Measurements from ENCODE around the gene HOXB5. TPM values are rescaled to one million over a fixed set of nuclear protein-coding genes. Genes with fewer than 3 reads are reported as not detected.
A peak's percentile ranks its signal among the peaks of the same experiment; 100 is the strongest.

HOXB5 gene
- polyA plus RNA-seq, 3 donors from 2014 or later: not detected

- Mint-ChIP-seq H3K27ac (no peak overlapping the region), H3K27me3 (ENCODE audit: low read depth in 3 of 3) (peaks cover 47 to 67% (median 60%) of the 10 kb centered on the region in 3 donors), H3K4me1 (peaks cover 34 to 48% of the 10 kb centered on the region in 2 donors)
These were observed 5.2 kb upstream of the HOXB5 start for GRCh38 chr17:48598736-48599135.

GRCh38 chr17:48597778-48598631, 4.4 kb upstream of the HOXB5 start:
- H3K27me3 Mint-ChIP-seq (ENCODE audit: low read depth in 3 of 3): peaks cover 45 to 70% (median 57%) of the 10 kb centered on the region in 3 donors
- no peaks in the 10 kb centered on the region for H3K9me3 Mint-ChIP-seq
- peak; percentile 43 to 53 (median 45) for DNase-seq
- H3K27ac Mint-ChIP-seq: peak overlapping the region in 3 of 6 donors; percentile 35 to 78 (median 41)
- H3K4me1 Mint-ChIP-seq: peaks cover 41 to 55% of the 10 kb centered on the region in 2 donors
- H3K36me3 Mint-ChIP-seq: peaks cover 0 to 3% (median 3%) of the 10 kb centered on the region in 3 donors
- peak overlapping the region; percentile 82 to 91 (median 86) for H3K4me3 Mint-ChIP-seq

More at GRCh38 chr17:48598736-48599135, 5.2 kb upstream of the HOXB5 start:
- DNase-seq: no peak
- Mint-ChIP-seq H3K4me3 (peak overlapping the region; percentile 82 to 91 (median 86)), H3K36me3 (peaks cover 0 to 3% (median 3%) of the 10 kb centered on the region in 3 donors), H3K9me3 (no peaks in the 10 kb centered on the region)

- Mint-ChIP-seq H3K36me3 (peaks cover 0 to 3% (median 3%) of the 10 kb centered on the region in 3 donors), H3K27ac (peak overlapping the region in 2 of 6 donors; percentile 35 to 41), H3K4me3 (peak overlapping the region; percentile 82 to 91 (median 86)), H3K27me3 (ENCODE audit: low read depth in 3 of 3) (peaks cover 42 to 70% (median 58%) of the 10 kb centered on the region in 3 donors), H3K4me1 (peaks cover 45 to 59% of the 10 kb centered on the region in 2 donors), H3K9me3 (no peaks in the 10 kb centered on the region)
- no peak for DNase-seq
These were observed 3.9 kb upstream of the HOXB5 start for GRCh38 chr17:48597528-48597777.

- H3K9me3 Mint-ChIP-seq: no peaks in the 10 kb centered on the region
- H3K27ac Mint-ChIP-seq: peak overlapping the region in 1 of 6 donors; percentile 35
- H3K36me3 Mint-ChIP-seq: peaks cover 0 to 3% (median 3%) of the 10 kb centered on the region in 3 donors
- peaks cover 43 to 57% of the 10 kb centered on the region in 2 donors for H3K4me1 Mint-ChIP-seq
- DNase-seq: no peak
- peak overlapping the region; percentile 82 to 91 (median 86) for H3K4me3 Mint-ChIP-seq
- peaks cover 46 to 67% (median 55%) of the 10 kb centered on the region in 3 donors for H3K27me3 Mint-ChIP-seq (ENCODE audit: low read depth in 3 of 3)
These were observed 3.4 kb upstream of the HOXB5 start for GRCh38 chr17:48596735-48597527.

GRCh38 chr17:48596000-48596734, 2.6 kb upstream of the HOXB5 start:
- Mint-ChIP-seq H3K4me1 (peaks cover 42 to 59% of the 10 kb centered on the region in 2 donors), H3K9me3 (no peaks in the 10 kb centered on the region), H3K27me3 (ENCODE audit: low read depth in 3 of 3) (peaks cover 50 to 69% (median 54%) of the 10 kb centered on the region in 3 donors), H3K4me3 (peak overlapping the region; percentile 63 to 91 (median 82)), H3K36me3 (peaks cover 0 to 3% (median 3%) of the 10 kb centered on the region in 3 donors), H3K27ac (peak overlapping the region in 1 of 6 donors; percentile 22)
- DNase-seq: no peak

GRCh38 chr17:48595278-48595999, 1.9 kb upstream of the HOXB5 start:
- H3K4me1 Mint-ChIP-seq: peaks cover 42 to 61% of the 10 kb centered on the region in 2 donors
- H3K4me3 Mint-ChIP-seq: peak overlapping the region in 3 of 5 donors; percentile 7 to 47 (median 42)
- H3K27me3 Mint-ChIP-seq (ENCODE audit: low read depth in 3 of 3): peaks cover 48 to 64% (median 51%) of the 10 kb centered on the region in 3 donors
- H3K27ac Mint-ChIP-seq: no peak overlapping the region
- DNase-seq: no peak
- no peaks in the 10 kb centered on the region for H3K9me3 Mint-ChIP-seq
- H3K36me3 Mint-ChIP-seq: peaks cover 0 to 3% (median 3%) of the 10 kb centered on the region in 3 donors

GRCh38 chr17:48594538-48595277, 1.1 kb upstream of the HOXB5 start:
- peaks cover 42 to 61% of the 10 kb centered on the region in 2 donors for H3K4me1 Mint-ChIP-seq
- no peak for DNase-seq
- H3K27ac Mint-ChIP-seq: no peak overlapping the region
- peaks cover 0 to 3% (median 3%) of the 10 kb centered on the region in 3 donors for H3K36me3 Mint-ChIP-seq
- H3K27me3 Mint-ChIP-seq (ENCODE audit: low read depth in 3 of 3): peaks cover 43 to 67% (median 44%) of the 10 kb centered on the region in 3 donors
- H3K9me3 Mint-ChIP-seq: no peaks in the 10 kb centered on the region
- H3K4me3 Mint-ChIP-seq: peak overlapping the region in 1 of 5 donors; percentile 42

- no peak overlapping the region for H3K27ac Mint-ChIP-seq
- peaks cover 0 to 3% (median 3%) of the 10 kb centered on the region in 3 donors for H3K36me3 Mint-ChIP-seq
- H3K9me3 Mint-ChIP-seq: no peaks in the 10 kb centered on the region
- DNase-seq: peak; percentile 74 to 80 (median 78)
- peaks cover 38 to 65% (median 43%) of the 10 kb centered on the region in 3 donors for H3K27me3 Mint-ChIP-seq (ENCODE audit: low read depth in 3 of 3)
- peaks cover 42 to 59% of the 10 kb centered on the region in 2 donors for H3K4me1 Mint-ChIP-seq
- H3K4me3 Mint-ChIP-seq: peak overlapping the region; percentile 78 to 88 (median 83)
These were observed 410 bp upstream of the HOXB5 start for GRCh38 chr17:48593840-48594537.

GRCh38 chr17:48592577-48592976, 1.0 kb downstream of the HOXB5 start:
- Mint-ChIP-seq H3K9me3 (no peaks in the 10 kb centered on the region), H3K4me1 (peaks cover 29 to 45% of the 10 kb centered on the region in 2 donors), H3K36me3 (peaks cover 0 to 3% (median 3%) of the 10 kb centered on the region in 3 donors), H3K27ac (no peak overlapping the region), H3K4me3 (peak overlapping the region; percentile 78 to 88 (median 83)), H3K27me3 (ENCODE audit: low read depth in 3 of 3) (peaks cover 32 to 54% (median 41%) of the 10 kb centered on the region in 3 donors)
- no peak for DNase-seq

GRCh38 chr17:48592057-48592514, 1.5 kb downstream of the HOXB5 start:
- peak overlapping the region in 2 of 5 donors; percentile 38 to 83 for H3K4me3 Mint-ChIP-seq
- peaks cover 29 to 49% (median 42%) of the 10 kb centered on the region in 3 donors for H3K27me3 Mint-ChIP-seq (ENCODE audit: low read depth in 3 of 3)
- no peaks in the 10 kb centered on the region for H3K9me3 Mint-ChIP-seq
- DNase-seq: no peak
- H3K27ac Mint-ChIP-seq: no peak overlapping the region
- peaks cover 0 to 3% (median 3%) of the 10 kb centered on the region in 3 donors for H3K36me3 Mint-ChIP-seq
- H3K4me1 Mint-ChIP-seq: peaks cover 24 to 40% of the 10 kb centered on the region in 2 donors

- Mint-ChIP-seq H3K27me3 (ENCODE audit: low read depth in 3 of 3) (peaks cover 23 to 45% (median 39%) of the 10 kb centered on the region in 3 donors), H3K4me1 (peaks cover 20 to 36% of the 10 kb centered on the region in 2 donors), H3K36me3 (peaks cover 0 to 3% (median 3%) of the 10 kb centered on the region in 3 donors), H3K9me3 (no peaks in the 10 kb centered on the region), H3K4me3 (peak overlapping the region in 2 of 5 donors; percentile 38 to 83), H3K27ac (no peak overlapping the region)
- no peak for DNase-seq
These were observed 2.1 kb downstream of the HOXB5 start for GRCh38 chr17:48591255-48592056.
